Brain microvascular endothelial cell (primary cell): Measurements from ENCODE around the gene DHPS.

ENCODE experiments used
- DNase-seq: peaks from one replicate; pipeline ENCODE4 v3.0.0-alpha.2; 2020
- H3K27ac ChIP-seq: fragments of 250-450 bp; sonication (Bioruptor Pico); 2 replicates; pipeline ENCODE4 v1.5.1; 2020; ENCODE audit warnings: mild to moderate bottlenecking, moderate library complexity
- H3K27me3 ChIP-seq: fragments of 250-450 bp; sonication (Bioruptor Pico); replicated peaks from 2 replicates; pipeline ENCODE4 v1.5.1; 2020; ENCODE audit warnings: mild to moderate bottlenecking
- H3K36me3 ChIP-seq: fragments of 250-450 bp; sonication (Bioruptor Pico); replicated peaks from 2 replicates; pipeline ENCODE4 v1.5.1; 2020; ENCODE audit warnings: mild to moderate bottlenecking
- H3K4me3 ChIP-seq: 2 replicates; pipeline ENCODE4 v1.5.1; 2011; ENCODE audit warnings: low read depth, mild to moderate bottlenecking, control low read depth, low read length, moderate library complexity
- CTCF ChIP-seq: IDR thresholded peaks from 2 replicates; pipeline ENCODE4 v1.5.1; 2011; ENCODE audit warnings: low read depth, mild to moderate bottlenecking, moderate library complexity, low read length, control low read depth, inconsistent platforms; ENCODE audit errors: missing control alignments
- in situ Hi-C: cut with HindIII; loops from 2 replicates; pipeline ENCODE4 v1.10.0; 2017; ENCODE audit warnings: low sequenced_read_pairs, low pct_ligation_motif_present

DHPS gene

DNA sequence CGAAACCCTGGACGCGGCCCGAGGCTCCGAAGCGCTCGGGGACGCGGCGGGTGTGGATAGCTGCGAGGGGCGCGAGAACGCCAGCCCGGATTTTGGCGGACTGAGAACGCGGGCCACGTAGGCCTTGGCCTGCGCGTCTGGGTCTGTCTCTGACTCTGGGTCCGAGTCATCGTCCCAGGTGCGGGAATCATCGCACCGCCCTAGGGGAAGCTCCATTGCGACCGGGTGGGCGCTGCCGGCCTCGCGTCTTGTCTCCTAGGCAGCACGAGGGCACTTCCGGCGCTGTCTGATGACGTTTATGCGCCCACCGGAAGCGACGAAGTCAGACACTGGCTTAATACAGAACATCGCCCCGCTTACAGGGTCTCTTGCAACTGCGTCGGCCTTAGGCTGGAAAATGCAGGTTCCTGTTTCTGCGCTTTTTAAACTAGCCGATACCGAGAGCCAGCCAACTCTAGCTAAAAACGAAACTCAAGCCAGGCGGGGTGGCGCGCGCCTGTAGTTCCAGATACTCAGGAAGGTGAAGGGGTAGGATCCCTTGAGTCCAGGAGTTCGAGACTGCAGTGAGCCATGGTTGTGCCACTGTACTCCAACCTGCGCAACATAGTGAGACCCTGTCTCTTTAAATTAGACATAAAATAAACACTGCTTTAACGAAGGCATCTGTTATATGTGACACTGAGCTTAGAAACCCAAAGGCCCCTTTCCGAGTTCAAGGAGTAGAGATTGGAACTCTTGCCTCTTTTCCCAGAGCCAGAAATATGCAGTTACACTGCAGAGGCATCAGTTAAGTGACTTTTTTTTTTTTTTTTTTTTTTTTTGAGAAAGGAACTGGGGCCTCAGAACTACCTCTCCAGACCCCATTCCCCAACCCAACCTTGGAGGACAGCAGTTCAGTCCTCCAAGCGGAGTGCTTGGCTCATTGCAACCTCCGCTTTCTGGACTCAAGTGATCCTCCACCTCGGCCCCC lies 15.0 kb upstream of the DHPS start, which contains the start of gene FBXW9:
Gene FBXW9 (minus strand): TSS at position 266 of the 970 bp plus-strand sequence. CDS start 50 bp downstream, at position 216.
- Histone ChIP-seq H3K27me3 (no peaks in the 10 kb centered on the region), H3K4me3 (peak within 1 kb of the TSS; percentile 89), H3K36me3 (peaks cover 25% of the 10 kb centered on the region), H3K27ac (peak within 1 kb of the TSS; percentile 47)
- in situ Hi-C loops = no loop called here
- DNase-seq = peak; percentile 97
- no peak for TF ChIP-seq CTCF

DNA sequence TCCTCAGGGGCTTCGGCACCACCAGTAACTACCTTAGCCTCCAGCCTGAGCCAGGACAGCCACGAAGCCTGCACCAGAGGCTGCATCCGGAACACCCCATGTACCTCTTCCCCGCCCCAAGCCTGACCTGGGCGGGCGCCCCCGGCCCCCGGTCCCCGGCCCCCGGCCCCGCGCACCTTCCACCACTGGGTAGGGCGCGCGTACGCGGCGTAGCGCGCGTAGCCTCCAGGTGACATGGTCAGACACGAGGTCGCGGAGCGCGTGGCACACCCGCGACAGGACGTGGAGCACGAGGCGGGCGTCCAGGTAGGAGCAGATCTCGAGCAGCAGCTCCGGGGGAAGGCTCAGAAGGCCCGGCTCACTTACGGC lies 14.3 kb upstream of the DHPS start:
- in situ Hi-C loops = no loop called here
- Histone ChIP-seq H3K4me3 (peak overlapping the region; percentile 89), H3K27ac (peak overlapping the region; percentile 47), H3K27me3 (no peaks in the 10 kb centered on the region), H3K36me3 (peaks cover 21% of the 10 kb centered on the region)
- no peak for DNase-seq
- TF ChIP-seq CTCF = no peak

DNA sequence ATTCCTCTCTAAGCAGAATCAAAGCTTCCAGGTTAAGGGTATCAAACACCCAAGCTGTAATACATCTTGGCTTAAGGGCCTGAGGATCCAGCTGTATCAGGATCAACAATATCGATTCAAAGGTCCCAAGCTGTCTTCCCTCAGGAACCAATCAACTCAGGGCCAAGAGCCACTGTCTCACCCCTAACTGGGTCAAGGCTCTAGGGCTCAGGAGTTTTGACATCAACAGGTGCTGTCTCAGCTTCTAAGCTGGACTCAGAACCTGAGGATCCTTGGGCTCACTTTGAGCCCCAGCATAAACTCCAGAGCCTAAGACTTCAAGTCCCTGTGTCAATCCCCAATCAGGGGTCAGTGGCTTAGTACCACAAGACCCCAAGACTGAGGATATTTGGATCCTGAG lies 13.8 kb upstream of the DHPS start:
- Histone ChIP-seq H3K27ac (no peak overlapping the region), H3K36me3 (peaks cover 17% of the 10 kb centered on the region), H3K27me3 (no peaks in the 10 kb centered on the region), H3K4me3 (peak overlapping the region; percentile 89)
- no peak for DNase-seq
- no peak for TF ChIP-seq CTCF
- in situ Hi-C loops = no loop called here

GRCh38 chr19:12695096-12695495 lies 13.4 kb upstream of the DHPS start:
- peaks cover 17% of the 10 kb centered on the region for H3K36me3 ChIP-seq
- TF ChIP-seq CTCF = no peak
- DNase-seq = no peak
- in situ Hi-C loops = no loop called here
- no peaks in the 10 kb centered on the region for H3K27me3 ChIP-seq
- H3K4me3 ChIP-seq = no peak overlapping the region
- H3K27ac ChIP-seq = no peak overlapping the region

GRCh38 chr19:12694641-12695040 lies 13.0 kb upstream of the DHPS start:
- no peaks in the 10 kb centered on the region for H3K27me3 ChIP-seq
- H3K4me3 ChIP-seq = no peak overlapping the region
- in situ Hi-C loops = no loop called here
- H3K27ac ChIP-seq = no peak overlapping the region
- peaks cover 16% of the 10 kb centered on the region for H3K36me3 ChIP-seq
- no peak for TF ChIP-seq CTCF
- DNase-seq = no peak
